ENCODE measurements around the gene MAML2.

Gene MAML2

GRCh38 chr11:95931916-95932315 is 411.1 kb downstream of the MAML2 start:
- no peak for DNase-seq

GRCh38 chr11:95930948-95931347 is 412.0 kb downstream of the MAML2 start:
- no peak for DNase-seq

GRCh38 chr11:95926726-95927125 is 416.3 kb downstream of the MAML2 start:
- no peak for DNase-seq

Data from DMS 273 treated with DMSO at 0.1 percent for 48 hours (cell line).